ENCODE results near the gene EFCC1.
"Not testable (repeated sequence)": the region's sequence is repeated elsewhere in the genome, so short reads cannot be mapped to it uniquely, and the experiment has no call there.

EFCC1 gene

DNA sequence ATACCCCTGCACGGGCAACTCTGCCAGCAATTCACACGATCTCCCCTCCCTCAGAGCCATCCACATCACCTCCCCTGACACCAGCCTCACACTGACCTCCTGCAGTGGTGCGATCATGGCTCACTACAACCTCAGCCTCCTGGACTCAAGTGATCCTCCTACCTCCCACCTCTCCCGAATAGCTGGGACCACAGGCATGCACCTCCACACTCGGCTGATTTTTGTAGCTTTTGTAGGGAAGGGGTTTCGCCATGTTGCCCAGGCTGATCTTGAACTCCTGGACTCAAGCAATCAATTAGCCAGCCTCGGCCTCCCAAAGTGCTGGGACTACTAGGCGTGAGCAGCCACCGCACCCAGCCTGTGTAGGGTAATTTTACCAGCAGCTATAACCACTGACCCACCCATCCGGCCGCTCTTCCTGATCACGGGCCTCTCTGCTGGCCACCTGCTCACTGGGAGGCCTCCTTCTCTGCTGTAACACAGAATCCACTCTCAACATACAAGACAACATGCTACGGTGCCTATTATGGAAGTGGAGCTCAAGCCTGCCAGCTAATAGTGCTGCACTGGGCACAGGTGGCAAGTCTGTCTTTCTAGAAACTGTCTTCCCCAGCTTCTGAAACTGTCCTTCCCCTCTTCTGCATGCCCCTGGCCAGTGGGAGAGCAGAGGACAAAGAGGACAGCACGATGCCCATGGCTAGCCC is 64.1 kb downstream of the EFCC1 start:
- no peaks in the 10 kb centered on the region for H3K27me3 ChIP-seq (ENCODE audit: low read depth, low read length)

DNA sequence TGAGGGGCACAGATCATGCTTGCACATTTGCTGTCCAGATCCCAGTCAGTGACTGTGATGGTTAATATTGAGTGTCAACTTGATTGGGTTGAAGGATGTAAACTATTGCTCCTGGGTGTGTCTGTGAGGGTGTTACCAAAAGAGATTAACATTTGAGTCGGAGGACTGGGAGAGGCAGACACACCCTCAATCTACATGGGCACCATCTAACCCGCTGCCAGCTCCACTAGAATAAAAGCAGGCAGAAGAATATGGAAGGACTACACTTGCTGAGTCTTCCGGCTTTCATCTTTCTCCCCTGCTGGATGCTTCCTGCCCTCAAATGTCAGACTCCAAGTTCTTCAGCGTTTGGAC is 64.6 kb downstream of the EFCC1 start:
- Histone ChIP-seq H3K27me3 (ENCODE audit: low read depth, low read length) (no peaks in the 10 kb centered on the region), H3K4me3 (ENCODE audit: low read length) (no peak overlapping the region), H4K20me1 (ENCODE audit: insufficient read depth, low read length) (no peaks in the 10 kb centered on the region), H2AFZ (ENCODE audit: low read depth, low read length) (no peak overlapping the region), H3K36me3 (replicated peaks; ENCODE audit: low read depth, low read length) (no peaks in the 10 kb centered on the region), H3K4me1 (ENCODE audit: low read length) (no peaks in the 10 kb centered on the region), H3K79me2 (ENCODE audit: low read length) (no peaks in the 10 kb centered on the region), H3K4me2 (ENCODE audit: low read length) (no peak overlapping the region), H3K9ac (ENCODE audit: low read length) (no peak overlapping the region), H3K27ac (ENCODE audit: low read length) (no peak overlapping the region), H3K9me3 (ENCODE audit: insufficient read depth, low read length) (no peaks in the 10 kb centered on the region)
- TF ChIP-seq EZH2phosphoT487 (IDR thresholded peaks at IDR 0.05; ENCODE audit: low read depth) = no peak
- TF ChIP-seq, protein P1, sequence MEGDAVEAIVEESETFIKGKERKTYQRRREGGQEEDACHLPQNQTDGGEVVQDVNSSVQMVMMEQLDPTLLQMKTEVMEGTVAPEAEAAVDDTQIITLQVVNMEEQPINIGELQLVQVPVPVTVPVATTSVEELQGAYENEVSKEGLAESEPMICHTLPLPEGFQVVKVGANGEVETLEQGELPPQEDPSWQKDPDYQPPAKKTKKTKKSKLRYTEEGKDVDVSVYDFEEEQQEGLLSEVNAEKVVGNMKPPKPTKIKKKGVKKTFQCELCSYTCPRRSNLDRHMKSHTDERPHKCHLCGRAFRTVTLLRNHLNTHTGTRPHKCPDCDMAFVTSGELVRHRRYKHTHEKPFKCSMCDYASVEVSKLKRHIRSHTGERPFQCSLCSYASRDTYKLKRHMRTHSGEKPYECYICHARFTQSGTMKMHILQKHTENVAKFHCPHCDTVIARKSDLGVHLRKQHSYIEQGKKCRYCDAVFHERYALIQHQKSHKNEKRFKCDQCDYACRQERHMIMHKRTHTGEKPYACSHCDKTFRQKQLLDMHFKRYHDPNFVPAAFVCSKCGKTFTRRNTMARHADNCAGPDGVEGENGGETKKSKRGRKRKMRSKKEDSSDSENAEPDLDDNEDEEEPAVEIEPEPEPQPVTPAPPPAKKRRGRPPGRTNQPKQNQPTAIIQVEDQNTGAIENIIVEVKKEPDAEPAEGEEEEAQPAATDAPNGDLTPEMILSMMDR (IDR thresholded peaks at IDR 0.05; ENCODE audit: low read depth, low read length) = no peak

More for the DNA sequence above, 64.1 kb downstream of the EFCC1 start:
- Histone ChIP-seq H4K20me1 (ENCODE audit: insufficient read depth, low read length) (no peaks in the 10 kb centered on the region), H3K36me3 (replicated peaks; ENCODE audit: low read depth, low read length) (no peaks in the 10 kb centered on the region), H3K4me3 (ENCODE audit: low read length) (no peak overlapping the region), H3K9ac (ENCODE audit: low read length) (no peak overlapping the region), H3K4me1 (ENCODE audit: low read length) (no peaks in the 10 kb centered on the region), H3K4me2 (ENCODE audit: low read length) (no peak overlapping the region), H3K79me2 (ENCODE audit: low read length) (no peaks in the 10 kb centered on the region), H3K9me3 (ENCODE audit: insufficient read depth, low read length) (no peaks in the 10 kb centered on the region), H2AFZ (ENCODE audit: low read depth, low read length) (no peak overlapping the region), H3K27ac (ENCODE audit: low read length) (no peak overlapping the region)
- no peak for TF ChIP-seq EZH2phosphoT487 (IDR thresholded peaks at IDR 0.05; ENCODE audit: low read depth)
- TF ChIP-seq, protein P1 (IDR thresholded peaks at IDR 0.05; ENCODE audit: low read depth, low read length) = no peak

DNA sequence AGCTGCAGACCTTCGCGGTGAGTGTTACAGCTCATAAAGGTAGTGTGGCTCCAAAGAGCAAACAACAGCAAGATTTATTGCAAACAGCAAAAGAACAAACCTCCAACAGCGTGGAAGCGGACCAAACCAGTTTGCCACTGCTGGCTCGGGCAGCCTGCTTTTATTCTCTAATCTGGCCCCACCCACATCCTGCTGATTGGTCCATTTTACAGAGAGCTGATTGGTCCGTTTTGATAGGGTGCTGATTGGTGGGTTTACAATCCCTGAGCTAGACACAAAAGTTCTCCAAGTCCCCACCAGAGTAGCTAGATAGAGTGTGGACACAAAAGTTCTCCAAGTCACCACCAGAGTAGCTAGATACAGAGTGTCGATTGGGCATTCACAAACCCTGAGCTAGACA is 66.6 kb downstream of the EFCC1 start:
- not testable (repeated sequence) for H3K9me3 ChIP-seq (ENCODE audit: insufficient read depth, low read length); H3K4me1 ChIP-seq (ENCODE audit: low read length); H3K79me2 ChIP-seq (ENCODE audit: low read length); H3K36me3 ChIP-seq (replicated peaks; ENCODE audit: low read depth, low read length); H3K4me3 ChIP-seq (ENCODE audit: low read length); H3K27ac ChIP-seq (ENCODE audit: low read length); H2AFZ ChIP-seq (ENCODE audit: low read depth, low read length); H3K27me3 ChIP-seq (ENCODE audit: low read depth, low read length); H4K20me1 ChIP-seq (ENCODE audit: insufficient read depth, low read length); H3K9ac ChIP-seq (ENCODE audit: low read length)
- 0 out of 2 replicates have a peak overlapping the region, but pooled peaks have one; percentile 51 for H3K4me2 ChIP-seq (ENCODE audit: low read length)

DNA sequence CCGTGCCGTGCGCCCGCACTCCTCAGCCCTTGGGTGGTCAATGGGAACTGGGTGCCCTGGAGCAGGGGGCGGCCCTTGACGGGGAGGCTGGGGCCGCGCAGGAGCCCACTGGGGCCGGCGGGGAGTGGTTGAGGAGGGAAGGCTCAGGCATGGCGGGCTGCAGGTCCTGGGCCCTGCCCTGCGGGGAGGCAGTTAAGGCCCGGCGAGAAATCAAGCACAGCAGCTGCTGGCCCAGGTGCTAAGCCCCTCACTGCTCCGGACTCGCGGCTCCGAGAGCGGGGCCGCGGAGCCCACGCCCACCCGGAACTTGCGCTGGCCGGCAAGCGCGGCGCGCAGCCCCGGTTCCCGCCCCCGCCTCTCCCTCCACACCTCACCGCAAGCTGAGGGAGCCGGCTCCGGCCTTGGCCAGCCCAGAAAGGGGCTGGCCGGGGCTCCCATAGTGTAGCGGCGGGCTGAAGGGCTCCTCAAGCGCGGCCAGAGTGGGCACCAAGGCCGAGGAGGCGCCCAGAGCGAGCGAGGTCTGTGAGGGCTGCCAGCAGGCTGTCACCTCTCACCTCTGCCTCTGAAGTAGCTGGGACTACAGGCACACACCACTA is 67.3 kb downstream of the EFCC1 start:
- H3K9ac ChIP-seq (ENCODE audit: low read length) = peak overlapping the region; percentile 32; the same call in 1 of the 2 replicates
- H4K20me1 ChIP-seq (ENCODE audit: insufficient read depth, low read length) = no peaks in the 10 kb centered on the region
- TF ChIP-seq, protein P1 (IDR thresholded peaks at IDR 0.05; ENCODE audit: low read depth, low read length) = no peak
- no peak for TF ChIP-seq EZH2phosphoT487 (IDR thresholded peaks at IDR 0.05; ENCODE audit: low read depth)
- H3K4me2 ChIP-seq (ENCODE audit: low read length) = peak overlapping the region; percentile 51
- H3K36me3 ChIP-seq (replicated peaks; ENCODE audit: low read depth, low read length) = no peaks in the 10 kb centered on the region
- no peak overlapping the region for H3K27ac ChIP-seq (ENCODE audit: low read length)
- H3K27me3 ChIP-seq (ENCODE audit: low read depth, low read length) = no peaks in the 10 kb centered on the region
- H3K79me2 ChIP-seq (ENCODE audit: low read length) = no peaks in the 10 kb centered on the region
- H3K4me3 ChIP-seq (ENCODE audit: low read length) = peak overlapping the region; percentile 68
- H2AFZ ChIP-seq (ENCODE audit: low read depth, low read length) = no peak overlapping the region
- H3K9me3 ChIP-seq (ENCODE audit: insufficient read depth, low read length) = no peaks in the 10 kb centered on the region
- no peaks in the 10 kb centered on the region for H3K4me1 ChIP-seq (ENCODE audit: low read length)

DNA sequence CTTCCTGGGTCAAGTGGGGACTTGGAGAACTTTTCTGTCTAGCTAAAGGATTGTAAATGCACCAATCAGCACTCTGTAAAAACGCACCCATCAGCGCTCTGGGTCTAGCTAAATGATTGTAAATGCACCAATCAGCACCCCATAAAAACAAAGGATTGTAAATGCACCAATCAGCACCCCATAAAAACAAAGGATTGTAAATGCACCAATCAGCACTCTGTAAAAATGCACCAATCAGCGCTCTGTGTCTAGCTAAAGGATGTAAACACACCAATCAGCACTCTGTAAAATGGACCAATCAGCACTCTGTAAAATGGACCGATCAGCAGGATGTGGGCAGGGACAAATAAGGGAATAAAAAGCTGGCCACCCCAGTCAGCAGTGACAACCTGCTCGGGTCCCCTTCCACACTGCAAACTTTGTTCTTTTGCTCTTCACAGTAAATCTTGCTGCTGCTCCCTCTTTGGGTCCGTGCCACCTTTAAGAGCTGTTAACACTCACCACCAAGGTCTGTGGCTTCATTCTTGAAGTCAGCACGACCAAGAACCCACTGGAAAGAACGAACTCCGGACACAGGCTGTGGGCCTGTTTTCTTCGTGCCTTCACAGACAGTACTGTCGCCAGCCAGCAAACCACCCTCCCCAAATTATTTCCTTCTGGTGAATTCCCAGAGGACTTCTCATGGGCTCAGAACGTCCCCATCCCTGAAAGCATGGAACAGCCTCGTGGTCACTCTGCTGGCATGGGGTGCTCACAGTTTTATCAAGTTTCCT is 68.4 kb downstream of the EFCC1 start:
- H3K36me3 ChIP-seq (replicated peaks; ENCODE audit: low read depth, low read length); H3K4me1 ChIP-seq (ENCODE audit: low read length); H3K79me2 ChIP-seq (ENCODE audit: low read length); H3K4me3 ChIP-seq (ENCODE audit: low read length); H3K27me3 ChIP-seq (ENCODE audit: low read depth, low read length); H3K4me2 ChIP-seq (ENCODE audit: low read length); H3K9ac ChIP-seq (ENCODE audit: low read length); H4K20me1 ChIP-seq (ENCODE audit: insufficient read depth, low read length); H2AFZ ChIP-seq (ENCODE audit: low read depth, low read length); H3K27ac ChIP-seq (ENCODE audit: low read length); H3K9me3 ChIP-seq (ENCODE audit: insufficient read depth, low read length): not testable (repeated sequence)
